Inflammatory macrophage (primary cell): ENCODE data around the gene CCDC78.
"Not testable (repeated sequence)": the region's sequence is repeated elsewhere in the genome, so short reads cannot be mapped to it uniquely, and the experiment has no call there.

Experiments
- DNase-seq, 2 donors: peaks; one replicate each; pipeline ENCODE4 v3.0.0-alpha.2; 2020 to 2022

Gene CCDC78

DNA sequence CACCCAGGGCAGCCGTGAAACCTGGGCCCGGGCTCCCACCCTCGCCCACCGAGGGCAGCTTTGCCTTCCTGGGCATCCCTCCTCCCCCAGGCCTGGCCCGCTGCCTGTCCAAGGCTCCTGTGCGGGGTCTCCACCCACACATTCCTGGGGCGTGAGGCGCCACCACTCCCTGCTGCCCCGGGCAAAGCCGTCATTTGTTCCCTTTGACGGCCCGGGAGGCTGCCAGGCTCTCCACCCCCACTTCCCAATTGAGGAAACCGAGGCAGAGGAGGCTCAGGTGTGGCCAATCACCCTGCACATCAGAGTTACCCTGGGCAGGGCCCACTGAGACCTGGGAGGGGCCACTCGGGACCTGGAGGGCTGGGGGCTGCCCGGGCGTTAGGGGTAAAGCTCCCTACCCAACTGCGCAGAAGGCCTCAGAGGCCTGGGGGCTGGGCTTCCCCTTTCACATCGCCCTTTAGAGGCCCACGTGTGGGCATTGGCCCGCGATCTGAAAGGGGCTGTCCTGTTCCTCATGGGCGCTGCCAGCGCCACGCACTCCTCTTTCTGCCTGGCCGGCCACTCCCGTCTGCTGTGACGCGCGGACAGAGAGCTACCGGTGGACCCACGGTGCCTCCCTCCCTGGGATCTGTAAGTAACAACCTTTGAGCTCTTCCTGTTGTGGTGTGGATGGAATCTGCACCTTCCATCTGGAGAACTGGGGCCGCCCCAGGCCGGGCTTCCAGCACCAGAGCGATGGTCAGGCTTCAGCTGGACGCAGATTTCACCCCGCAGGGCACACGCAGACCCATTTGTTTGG, 34.5 kb upstream of the CCDC78 start, which contains the start of gene MSLN:
MSLN (plus strand) TSS at position 190 of the 799 bp plus-strand sequence. CDS start 1,947 bp downstream, outside the sequence.
- DNase-seq = no peak

DNA sequence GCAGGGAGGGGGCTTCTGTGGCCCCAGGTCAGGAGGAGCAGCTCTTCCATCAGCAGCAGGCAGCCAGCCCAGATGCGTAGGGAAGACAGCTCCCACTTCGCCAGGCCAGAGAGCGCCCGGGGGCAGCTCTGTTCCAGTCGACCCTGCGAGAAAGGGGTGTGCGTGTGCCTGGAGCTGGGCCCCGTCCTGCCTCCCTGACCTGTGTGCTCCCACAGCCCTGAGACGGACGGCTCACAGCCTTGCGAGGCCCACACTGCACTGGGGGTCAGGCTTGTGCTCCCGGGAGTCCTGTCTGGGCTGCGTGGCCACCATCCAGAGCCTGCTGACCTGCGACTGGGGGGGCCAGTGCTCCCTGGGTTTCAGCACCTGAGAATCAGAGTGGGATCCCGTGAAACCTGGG, 33.8 kb upstream of the CCDC78 start:
- DNase-seq = no peak

DNA sequence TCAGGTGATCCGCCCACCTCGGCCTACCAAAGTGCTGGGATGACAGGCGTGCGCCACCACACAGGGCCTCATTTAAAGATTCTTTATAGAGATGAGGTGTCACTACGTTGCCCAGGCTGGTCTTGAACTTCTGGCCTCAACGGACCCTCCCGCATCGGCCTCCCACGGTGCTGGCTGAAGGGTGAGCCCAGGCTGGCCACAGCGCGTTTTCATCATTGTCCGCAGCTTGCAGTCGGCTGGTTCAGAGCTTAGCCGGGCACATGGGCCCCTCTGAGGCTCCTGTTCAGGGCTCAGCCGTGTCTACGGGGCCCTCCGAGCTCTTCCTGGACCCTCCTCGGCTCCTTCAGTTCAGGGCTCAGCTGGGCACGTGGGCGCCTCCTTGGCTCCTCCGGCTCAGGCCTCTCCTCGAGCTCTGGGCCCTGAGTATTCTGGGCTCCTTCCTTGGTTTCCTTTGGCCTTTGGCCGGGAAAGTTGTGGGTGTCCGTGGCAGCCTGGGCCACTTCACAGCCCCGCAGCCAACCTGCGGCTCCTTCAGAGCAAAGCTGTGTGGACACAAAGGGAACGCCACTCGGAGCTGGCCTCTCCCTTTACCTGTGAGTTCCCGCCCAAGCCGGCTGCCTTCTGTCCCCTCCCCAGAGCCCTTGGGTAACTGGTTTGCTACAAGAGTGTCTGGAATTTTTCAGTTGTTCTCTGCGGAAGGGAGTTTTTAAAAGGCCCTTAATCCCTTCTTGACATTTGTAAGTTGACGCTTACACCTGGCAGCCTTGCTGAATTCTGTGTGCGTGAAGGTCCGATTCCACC, 33.1 kb upstream of the CCDC78 start:
- DNase-seq = no peak

DNA sequence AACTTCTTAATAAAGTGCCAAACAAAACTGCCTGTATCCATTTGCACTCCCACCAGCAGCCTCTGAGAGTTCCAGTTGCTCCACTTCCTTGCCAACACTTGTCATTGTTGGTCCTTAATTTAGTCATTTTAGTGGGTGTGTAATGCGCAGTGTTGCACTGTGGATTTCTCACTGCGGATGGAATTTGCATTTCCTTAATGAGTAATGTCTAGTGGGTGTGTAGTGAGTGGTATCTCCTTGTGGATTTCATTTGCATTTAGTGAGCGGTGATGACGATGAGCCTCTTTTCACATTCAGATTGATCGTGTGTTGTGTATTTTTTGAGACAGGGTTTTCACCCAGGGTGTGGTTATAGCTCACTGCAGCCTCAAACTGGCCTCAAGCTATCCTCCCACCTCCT, 30.2 kb upstream of the CCDC78 start:
- peak; percentile 12 to 43 for DNase-seq

DNA sequence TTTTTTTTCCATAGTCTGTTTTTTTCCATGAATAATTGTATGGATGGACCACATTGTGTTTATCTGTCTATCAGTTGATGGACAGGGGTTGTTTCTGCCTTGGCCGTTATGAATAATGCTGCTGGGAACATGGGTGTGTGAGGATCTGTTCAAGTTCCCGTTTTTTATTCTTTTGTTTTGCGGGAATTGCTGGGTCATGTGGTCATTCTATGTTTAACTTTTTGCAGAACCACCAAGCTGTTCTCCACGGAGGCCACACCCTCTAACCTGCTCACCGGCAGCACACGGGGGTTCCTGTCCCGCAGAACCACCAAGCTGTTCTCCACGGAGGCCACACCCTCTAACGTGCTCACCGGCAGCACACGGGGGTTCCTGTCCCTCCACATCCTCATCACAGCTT, 28.4 kb upstream of the CCDC78 start:
- DNase-seq = peak; percentile 64 to 66

DNA sequence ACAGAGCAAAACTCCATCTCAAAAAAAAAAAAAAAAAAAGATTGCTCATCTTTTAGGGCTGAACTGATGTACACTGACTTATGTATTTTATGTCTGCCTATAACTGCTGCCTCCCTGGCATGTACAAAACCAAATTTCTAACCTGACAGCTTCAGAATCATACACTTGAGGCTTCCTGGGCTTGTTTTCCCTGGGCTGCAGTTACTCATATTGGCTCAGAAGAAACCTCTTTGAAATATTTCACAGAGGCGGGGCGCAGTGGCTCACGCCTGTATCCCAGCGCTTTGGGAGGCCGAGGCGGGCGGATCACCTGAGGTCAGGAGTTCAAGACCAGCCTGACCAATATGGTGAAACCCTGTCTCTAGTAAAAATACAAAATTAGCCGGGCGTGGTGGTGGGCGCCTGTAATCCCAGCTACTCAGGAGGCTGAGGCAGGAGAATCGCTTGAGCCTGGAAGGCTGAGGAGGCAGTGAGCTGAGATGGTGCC, 27.9 kb upstream of the CCDC78 start:
- DNase-seq = not testable (repeated sequence)

DNA sequence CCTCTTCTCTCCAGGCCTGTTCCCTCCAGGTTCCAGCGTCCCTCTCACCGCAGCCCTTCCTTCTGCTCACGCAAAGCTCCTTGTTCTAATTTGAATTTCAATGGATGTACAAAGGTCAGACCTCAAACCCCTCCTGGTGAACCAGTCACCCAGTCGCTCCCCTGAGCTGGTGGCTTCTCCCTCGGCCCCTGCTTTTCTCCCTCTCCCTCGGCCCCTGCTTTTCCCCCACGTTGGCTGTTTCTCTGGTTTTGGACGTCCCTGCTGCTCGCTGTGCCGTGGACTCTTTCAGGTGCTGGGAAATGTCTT, 25.7 kb upstream of the CCDC78 start:
- DNase-seq = no peak

DNA sequence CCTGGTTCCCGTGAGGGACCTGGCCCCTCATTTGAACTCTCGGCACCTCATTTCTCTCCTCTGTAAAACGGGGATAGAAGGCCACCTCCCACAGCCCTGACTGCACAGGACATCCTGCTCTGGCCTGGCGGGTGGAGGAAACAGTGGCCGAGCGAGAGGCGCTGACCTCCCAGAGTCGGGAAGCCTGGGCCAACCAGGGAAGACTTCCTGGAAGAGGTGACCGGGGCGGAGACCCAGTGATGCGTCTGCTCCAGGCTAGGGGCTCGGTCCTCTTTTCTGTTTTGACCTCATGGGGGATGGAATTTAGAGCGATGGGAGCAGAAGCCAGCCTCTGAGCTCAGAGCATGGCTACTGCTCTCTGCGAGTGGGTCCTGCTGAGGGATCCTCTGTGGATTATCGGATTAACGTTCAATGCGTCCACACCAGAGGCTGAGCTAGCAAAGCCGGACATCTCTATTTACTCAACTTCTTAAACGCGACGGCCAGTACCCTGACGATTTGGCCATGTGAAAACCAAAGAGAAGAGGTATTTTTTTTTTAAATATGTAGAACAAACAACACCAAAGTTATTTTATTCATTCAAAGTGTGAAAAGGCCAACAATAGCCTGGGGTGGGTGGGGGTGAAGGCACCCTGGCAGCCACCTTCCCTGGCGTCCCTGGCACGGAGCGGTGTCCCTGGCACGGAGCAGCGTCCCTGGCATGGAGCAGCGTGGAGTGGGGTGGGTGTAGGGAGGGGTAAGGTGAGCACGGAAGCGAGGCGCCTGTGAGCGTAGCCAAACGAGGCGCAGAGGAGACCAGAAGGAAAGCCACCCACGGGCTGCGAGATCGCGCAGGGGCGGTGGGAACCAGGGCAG, 25.1 kb upstream of the CCDC78 start:
- no peak for DNase-seq

DNA sequence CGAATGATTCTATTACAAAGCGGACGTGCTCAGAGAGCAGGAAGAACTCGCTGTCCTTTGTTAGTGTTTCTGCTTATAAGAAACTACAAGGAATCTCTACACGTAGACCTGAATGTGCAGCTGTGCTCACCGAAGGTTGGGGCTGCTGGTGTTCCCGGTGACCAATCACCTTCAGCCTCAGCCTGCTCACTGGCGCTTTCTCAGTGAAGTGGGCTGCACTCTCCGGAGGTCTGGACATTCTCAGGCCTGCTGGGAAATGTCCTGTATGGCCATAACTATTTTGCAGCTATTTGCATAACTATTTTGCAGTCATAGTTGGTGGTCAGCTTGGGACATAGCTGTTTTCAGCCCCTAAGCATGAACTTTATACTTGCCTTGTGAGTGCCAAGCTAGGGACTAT, 24.2 kb upstream of the CCDC78 start:
- DNase-seq = no peak

DNA sequence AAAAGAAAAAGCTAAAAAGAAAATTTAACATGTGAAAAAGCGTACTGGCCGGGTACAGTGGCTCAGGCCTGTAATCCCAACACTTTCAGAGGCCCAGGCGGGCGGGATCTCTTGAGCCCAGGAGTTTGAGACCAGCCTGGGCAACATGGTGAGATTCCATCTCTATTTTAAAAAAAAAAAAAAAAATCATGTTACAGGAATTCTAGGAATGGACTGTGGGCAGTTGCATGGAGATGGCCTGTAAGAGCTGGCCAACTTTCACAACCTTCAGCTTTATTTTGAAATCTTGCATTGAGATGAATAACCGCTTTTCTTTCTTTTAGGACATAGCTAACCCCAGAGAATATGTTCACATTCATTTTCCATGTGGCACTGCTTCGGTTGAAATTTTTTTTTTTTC, 22.8 kb upstream of the CCDC78 start:
- DNase-seq = no peak

DNA sequence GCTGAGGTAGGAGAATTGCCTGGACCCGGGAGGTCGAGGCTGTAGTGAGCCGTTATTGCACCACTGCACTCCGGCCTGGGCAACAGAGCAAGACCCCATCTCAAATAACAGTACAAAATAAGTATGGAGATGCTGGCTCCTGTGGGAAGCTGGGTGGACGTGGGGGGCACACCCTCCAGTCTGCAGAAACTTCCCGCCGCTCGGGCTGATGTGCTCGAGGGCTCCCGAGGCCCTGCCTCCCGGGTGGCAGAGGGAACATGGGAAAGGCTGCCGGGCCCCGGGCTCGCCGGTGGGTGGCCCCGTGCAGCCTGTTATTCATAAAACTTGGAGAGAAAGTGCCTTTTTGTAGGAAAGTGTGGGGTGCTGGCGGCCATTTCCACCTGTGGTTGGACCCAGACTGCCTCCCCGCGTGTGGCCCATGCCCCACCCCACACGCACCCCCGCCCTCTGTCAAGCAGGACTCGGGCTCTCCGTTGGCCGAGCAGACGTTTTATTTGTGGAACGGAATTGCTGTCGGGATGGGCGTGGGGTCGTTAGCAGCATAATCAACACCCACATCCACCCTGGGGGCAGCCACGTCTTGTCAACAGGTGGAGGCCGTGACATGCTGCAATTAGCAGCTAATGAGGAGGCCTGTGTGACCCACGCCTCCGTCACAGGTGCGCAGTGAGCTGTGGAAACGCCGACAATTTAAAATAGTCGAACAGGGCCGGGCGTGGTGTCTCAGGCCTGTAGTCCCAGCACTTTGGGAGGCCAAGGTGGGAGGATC, 21.9 kb upstream of the CCDC78 start:
- DNase-seq = no peak

DNA sequence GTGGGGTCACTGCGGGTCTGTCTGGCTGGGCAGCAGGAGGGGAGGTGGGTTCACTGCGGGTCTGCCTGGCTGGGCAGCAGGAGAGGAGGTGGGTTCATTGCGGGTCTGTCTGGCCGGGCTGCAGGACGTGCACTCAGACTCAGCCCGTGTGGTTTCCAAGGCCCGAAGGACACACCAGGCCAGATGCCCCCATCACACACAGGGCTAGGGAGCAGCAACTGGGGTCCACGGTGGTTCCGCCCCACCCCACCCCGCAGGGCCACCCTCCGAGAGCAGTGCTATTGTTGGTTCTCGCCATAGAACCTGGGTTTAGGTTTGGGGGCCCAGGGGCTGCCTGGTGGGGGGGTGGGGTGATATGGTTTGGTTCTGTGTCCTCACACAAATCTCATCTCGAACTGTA, 20.4 kb upstream of the CCDC78 start:
- DNase-seq = no peak

DNA sequence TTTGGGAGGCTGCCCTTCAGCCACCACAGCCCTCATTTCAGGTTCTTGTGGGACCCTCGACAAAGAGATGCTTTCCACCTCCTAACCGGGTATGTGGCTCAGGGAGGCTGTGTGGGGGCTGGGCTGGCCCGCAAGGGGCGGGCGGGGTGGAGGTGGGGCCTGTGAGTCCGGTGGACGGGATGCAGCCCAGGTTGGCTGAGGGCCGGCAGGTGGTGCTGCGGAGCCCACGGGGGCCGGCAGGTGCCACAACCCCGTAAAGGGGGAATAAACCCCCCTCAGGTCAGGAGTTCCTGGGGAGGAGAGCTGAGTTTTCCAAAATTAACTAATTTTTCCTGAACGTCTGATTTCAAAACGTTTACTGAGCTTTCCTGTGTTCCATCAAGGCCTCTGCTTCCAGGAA, 19.5 kb upstream of the CCDC78 start:
- DNase-seq = no peak

DNA sequence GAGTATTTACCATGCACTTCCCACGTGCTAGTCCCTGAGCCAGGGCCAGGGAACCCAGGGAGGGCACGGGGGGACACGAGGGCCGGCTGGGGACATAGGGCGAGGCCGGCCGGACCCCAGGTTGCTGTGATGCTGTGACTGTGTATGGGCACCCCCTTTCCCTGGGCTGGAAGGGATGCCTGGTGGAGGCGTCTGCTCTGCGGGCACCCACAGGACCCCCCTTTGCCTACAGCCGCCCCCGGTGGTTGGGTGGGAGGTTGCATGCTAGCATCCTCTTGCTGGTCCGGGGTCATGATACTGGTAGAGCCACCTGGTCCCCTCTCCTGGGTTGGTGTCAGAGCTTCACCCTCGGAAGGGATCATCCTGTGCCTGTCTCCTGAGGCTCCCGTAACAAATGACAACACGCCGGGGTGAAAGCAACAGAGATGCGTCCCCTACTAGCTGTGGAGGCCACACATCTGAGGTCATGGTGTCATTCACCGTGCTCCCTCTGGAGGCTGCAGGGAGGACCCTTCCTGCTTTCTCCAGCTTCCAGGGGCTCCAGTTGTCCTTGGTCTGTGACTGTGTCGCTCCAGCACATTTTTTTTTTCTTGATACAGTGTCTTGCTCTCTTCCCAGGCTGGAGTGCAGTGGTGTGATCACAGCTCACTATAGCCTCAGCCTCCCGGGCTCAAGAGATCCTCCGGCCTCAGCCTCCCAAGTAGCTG, 17.7 kb upstream of the CCDC78 start:
- no peak for DNase-seq

DNA sequence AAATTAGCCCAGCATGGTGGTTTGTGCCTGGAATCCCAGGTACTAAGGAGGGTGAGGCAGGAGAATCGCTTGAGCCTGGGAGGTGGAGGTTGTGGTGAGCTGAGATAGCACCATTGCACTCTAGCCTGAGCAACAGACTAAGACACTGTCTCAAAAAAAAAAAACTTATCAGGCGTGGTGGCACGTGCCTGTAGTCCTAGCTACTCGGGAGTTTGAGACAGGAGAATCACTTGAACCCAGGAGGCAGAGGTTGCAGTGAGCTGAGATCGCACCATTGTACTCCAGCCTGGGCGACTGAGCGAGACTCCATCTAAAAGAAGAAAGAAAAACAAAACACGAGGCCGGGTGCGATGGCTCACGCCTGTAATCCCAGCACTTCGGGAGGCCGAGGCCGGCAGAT, 16.7 kb upstream of the CCDC78 start:
- DNase-seq = not testable (repeated sequence)

DNA sequence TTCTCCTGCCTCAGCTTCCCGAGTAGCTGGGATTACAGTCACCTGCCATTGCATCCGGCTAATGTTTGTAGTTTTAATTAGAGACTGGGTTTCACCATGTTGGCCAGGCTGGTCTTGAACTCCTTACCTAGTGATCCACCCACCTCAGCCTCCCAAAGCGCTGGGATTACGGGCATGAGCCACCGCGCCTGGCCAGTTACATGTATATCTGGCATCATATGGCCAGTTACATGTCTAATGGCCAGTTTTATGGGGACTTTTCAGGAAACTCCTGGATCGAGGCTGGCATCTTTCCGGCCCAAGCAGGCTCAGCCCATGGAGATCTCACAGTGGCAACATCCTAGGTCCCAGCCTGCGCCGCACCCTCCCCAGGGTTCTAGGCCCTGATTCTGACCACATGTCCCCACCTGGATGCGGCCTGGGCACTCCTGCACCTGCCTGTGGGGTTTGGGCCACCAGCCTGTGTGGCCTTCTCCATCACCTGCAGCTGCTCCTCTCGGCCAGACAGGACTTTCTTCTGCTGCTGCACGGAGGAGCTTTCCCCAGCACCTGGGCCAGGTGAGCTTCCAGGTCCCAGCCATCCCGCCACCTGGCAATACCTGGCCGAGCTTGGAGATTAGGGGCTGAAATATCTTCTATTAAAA, 15.9 kb upstream of the CCDC78 start:
- no peak for DNase-seq

DNA sequence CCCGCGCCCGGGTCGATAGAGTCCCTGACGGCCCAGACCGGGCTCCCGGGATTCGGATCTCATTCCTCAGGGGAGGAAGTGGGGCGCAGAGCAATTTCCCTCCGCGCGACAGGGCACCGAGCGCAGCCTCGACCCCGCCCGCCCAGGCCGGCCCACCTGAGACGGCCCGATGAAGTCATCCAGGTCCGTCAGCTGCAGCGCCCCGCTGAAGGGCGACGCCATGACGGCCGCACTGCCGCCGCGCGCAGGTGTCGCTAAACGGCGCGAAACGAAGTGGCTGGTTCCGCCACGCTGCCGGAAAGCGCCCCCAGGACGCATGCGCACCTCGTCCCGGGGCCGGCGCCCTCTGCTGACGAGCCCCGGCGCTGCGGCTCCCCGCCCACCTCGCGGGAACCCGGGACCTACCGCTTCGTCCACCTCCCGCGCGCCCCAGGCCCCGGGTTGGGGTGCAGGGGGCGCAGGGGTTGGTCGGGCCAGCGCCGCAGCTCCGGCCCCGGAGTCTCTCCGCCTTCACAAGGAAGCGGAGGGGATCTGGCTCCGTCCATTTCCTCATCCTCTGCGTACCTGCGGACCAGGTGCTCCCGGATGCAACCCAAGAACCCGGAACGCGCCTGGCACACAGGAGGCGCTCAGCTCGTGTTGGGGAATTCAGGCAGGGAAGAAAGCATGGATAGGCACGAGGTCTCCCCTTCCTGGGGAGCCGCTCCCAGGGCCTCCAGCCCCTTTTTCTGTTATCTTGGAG, 14.7 kb upstream of the CCDC78 start, which contains the start of gene CIAO3:
CIAO3 (minus strand) TSS at position 234 of the 742 bp plus-strand sequence; CDS start at position 222, 12 bp downstream.
- DNase-seq = peak; percentile 89 to 93

DNA sequence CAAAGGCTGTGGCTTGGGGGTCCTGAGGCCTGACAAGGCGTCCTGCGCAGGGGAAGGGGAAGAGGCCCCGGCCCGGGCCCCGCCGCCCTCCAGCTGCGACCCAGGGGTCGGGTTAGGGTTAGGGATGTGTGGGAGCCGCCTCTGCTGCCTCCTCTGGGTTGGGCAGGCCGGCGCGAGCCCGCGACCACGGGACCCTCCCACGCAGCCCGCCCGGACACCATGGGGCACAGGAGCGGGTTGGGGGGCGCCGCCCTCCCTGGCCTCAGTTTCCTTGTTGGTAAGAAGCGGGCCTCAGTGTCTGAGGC, 14.2 kb upstream of the CCDC78 start:
- DNase-seq = peak in 1 of 2 donors; percentile 34

DNA sequence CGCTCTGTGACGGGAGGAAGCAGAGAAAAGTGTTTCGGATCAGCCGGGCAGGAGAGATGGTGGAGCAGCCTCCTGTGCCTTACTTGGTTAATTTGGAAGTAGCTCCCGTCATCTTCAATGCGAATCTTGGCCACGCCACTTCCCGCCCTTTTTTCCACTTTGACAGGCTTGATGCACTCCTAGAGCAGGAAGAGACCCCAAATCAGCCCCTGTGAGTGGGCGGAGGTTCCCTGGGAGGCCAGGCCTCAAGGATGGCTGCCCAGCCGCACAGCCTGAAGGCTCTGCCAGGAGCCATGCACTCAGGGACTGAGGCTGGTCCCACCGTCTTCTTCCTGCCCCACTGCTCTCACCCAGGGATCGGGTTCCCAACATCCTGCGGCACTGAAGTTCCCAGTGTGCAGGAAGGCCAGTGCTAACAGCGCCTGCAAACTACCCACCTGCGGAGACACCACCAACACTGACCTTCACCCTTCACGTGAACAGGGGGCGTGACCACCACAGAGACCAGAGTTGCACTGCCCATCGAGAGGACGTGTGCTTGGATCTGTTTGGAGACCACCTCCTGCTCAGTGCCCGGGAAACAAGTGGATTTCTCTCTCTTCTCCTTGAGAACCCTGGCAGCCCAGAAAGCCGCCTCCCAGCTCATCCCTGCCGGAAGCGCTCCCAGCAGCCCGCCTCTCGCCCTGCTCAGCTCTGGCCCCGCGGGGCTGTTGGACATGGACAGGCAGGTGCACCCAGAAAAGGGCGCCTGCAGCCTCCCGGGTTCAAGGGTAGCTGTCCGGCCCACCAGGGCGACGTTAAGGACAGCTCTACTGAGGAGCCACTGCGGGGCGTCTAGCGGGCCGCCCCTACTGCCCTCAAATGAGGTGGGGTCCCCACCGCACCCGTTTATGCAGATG, 13.6 kb upstream of the CCDC78 start:
- no peak for DNase-seq
